ENCODE results near the gene CLIP3. TPM values are rescaled to one million over a fixed set of nuclear protein-coding genes. Genes with fewer than 3 reads are reported as not detected.
"Not testable (repeated sequence)": the region's sequence is repeated elsewhere in the genome, so short reads cannot be mapped to it uniquely, and the experiment has no call there.

CLIP3 gene
- total RNA-seq, 2 experiments from 2014 or later: 0.74 to 1.2 TPM

GRCh38 chr19:36073121-36073876 lies 40.6 kb upstream of the CLIP3 start:
- peaks cover 45% of the 10 kb centered on the region for H3K36me3 Mint-ChIP-seq (ENCODE audit: low read depth)
- ATAC-seq (no peak), DNase-seq (no peak)
- no peak overlapping the region for H3K4me3 Mint-ChIP-seq
- intact Hi-C loops (cut with micrococcal nuclease): no loop called here
- H3K27ac Mint-ChIP-seq: no peak overlapping the region
- H3K9me3 Mint-ChIP-seq: no peaks in the 10 kb centered on the region
- ChIA-PET POLR2A (interaction anchor here (1.0 to 1.5 kb wide), 3 partner anchors 12 to 24 kb away, joined by 3 to 6 read pairs (median 6); partner anchors contain the start of gene WDR62), CTCF (no interaction called here)
- TF ChIP-seq, protein P1, sequence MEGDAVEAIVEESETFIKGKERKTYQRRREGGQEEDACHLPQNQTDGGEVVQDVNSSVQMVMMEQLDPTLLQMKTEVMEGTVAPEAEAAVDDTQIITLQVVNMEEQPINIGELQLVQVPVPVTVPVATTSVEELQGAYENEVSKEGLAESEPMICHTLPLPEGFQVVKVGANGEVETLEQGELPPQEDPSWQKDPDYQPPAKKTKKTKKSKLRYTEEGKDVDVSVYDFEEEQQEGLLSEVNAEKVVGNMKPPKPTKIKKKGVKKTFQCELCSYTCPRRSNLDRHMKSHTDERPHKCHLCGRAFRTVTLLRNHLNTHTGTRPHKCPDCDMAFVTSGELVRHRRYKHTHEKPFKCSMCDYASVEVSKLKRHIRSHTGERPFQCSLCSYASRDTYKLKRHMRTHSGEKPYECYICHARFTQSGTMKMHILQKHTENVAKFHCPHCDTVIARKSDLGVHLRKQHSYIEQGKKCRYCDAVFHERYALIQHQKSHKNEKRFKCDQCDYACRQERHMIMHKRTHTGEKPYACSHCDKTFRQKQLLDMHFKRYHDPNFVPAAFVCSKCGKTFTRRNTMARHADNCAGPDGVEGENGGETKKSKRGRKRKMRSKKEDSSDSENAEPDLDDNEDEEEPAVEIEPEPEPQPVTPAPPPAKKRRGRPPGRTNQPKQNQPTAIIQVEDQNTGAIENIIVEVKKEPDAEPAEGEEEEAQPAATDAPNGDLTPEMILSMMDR (IDR thresholded peaks at IDR 0.05): no peak
- no peaks in the 10 kb centered on the region for H3K27me3 Mint-ChIP-seq
- H3K4me1 Mint-ChIP-seq (ENCODE audit: low read depth): no peaks in the 10 kb centered on the region

- CTCF ChIA-PET: no interaction called here
Measured at GRCh38 chr19:36072081-36072480, 39.4 kb upstream of the CLIP3 start.

GRCh38 chr19:36068810-36069499 lies 36.3 kb upstream of the CLIP3 start:
- H3K27ac Mint-ChIP-seq; DNase-seq; H3K27me3 Mint-ChIP-seq; CTCF ChIA-PET; H3K4me1 Mint-ChIP-seq (ENCODE audit: low read depth); ATAC-seq; POLR2A ChIA-PET; H3K4me3 Mint-ChIP-seq; H3K9me3 Mint-ChIP-seq; intact Hi-C loops (cut with micrococcal nuclease): not testable (repeated sequence)
- peaks cover 52% of the 10 kb centered on the region for H3K36me3 Mint-ChIP-seq (ENCODE audit: low read depth)

More at GRCh38 chr19:36072081-36072480, 39.4 kb upstream of the CLIP3 start:
- ATAC-seq: no peak
- no peak for DNase-seq
- no peak overlapping the region for H3K27ac Mint-ChIP-seq
- intact Hi-C loops (cut with micrococcal nuclease): no loop called here
- no peaks in the 10 kb centered on the region for H3K9me3 Mint-ChIP-seq
- TF ChIP-seq, protein P1 (IDR thresholded peaks at IDR 0.05): no peak
- H3K4me1 Mint-ChIP-seq (ENCODE audit: low read depth): no peaks in the 10 kb centered on the region
- H3K36me3 Mint-ChIP-seq (ENCODE audit: low read depth): peaks cover 50% of the 10 kb centered on the region
- POLR2A ChIA-PET: interaction anchor here (0.7 to 1.5 kb wide), 3 partner anchors 11 to 261 kb away, joined by 3 to 6 read pairs (median 6); partner anchors contain the start of gene WDR62
- no peaks in the 10 kb centered on the region for H3K27me3 Mint-ChIP-seq
- H3K4me3 Mint-ChIP-seq: no peak overlapping the region

GRCh38 chr19:36067681-36068080 lies 35.0 kb upstream of the CLIP3 start:
- DNase-seq: no peak
- Mint-ChIP-seq H3K4me1 (ENCODE audit: low read depth) (no peaks in the 10 kb centered on the region), H3K27ac (no peak overlapping the region), H3K4me3 (no peak overlapping the region), H3K9me3 (no peaks in the 10 kb centered on the region), H3K27me3 (no peaks in the 10 kb centered on the region), H3K36me3 (ENCODE audit: low read depth) (peaks cover 44% of the 10 kb centered on the region)
- TF ChIP-seq, protein P1 (IDR thresholded peaks at IDR 0.05): no peak
- CTCF ChIA-PET: no interaction called here
- POLR2A ChIA-PET: interaction anchor here (0.6 to 1.0 kb wide), 2 partner anchors 11 to 16 kb away, joined by 3 read pairs; no protein-coding TSS in a partner anchor
- intact Hi-C loops (cut with micrococcal nuclease): no loop called here
- ATAC-seq: no peak

DNA sequence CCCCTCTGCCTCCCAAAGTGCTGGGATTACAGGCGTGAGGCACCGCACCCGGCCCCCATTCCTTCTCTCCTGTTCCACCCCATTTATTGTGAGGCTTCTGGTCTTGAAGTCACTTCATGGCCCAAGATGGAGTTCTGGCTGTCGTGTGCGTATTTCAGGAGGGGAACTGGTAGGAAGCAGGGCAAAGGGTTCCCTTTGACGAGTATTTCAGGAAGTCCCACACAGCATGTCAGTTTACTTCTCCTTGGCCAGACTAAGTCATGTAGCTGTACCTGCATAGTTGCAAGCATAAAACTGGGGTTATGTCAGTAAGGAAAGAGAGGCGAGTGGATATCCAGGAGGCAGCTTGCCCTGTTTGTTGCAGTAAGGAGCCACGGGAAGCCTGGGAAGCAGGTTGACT lies 32.2 kb upstream of the CLIP3 start:
- H3K27ac Mint-ChIP-seq: no peak overlapping the region

More for the DNA sequence above, 32.2 kb upstream of the CLIP3 start:
- ChIA-PET CTCF (no interaction called here), POLR2A (no interaction called here)
- H3K9me3 Mint-ChIP-seq: no peaks in the 10 kb centered on the region
- no peak overlapping the region for H3K4me3 Mint-ChIP-seq
- TF ChIP-seq, protein P1 (IDR thresholded peaks at IDR 0.05): no peak
- peaks cover 37% of the 10 kb centered on the region for H3K36me3 Mint-ChIP-seq (ENCODE audit: low read depth)
- H3K27me3 Mint-ChIP-seq: no peaks in the 10 kb centered on the region
- H3K4me1 Mint-ChIP-seq (ENCODE audit: low read depth): no peaks in the 10 kb centered on the region
- no peak for ATAC-seq
- intact Hi-C loops (cut with micrococcal nuclease): no loop called here
- no peak for DNase-seq
